ENCODE measurements around the gene TAP1. TPM values are rescaled to one million over a fixed set of nuclear protein-coding genes. Genes with fewer than 3 reads are reported as not detected.

The TAP1 gene
- total RNA-seq, 3 donors from 2014 or later = 69.5 to 131 (median 91.3) TPM

DNA sequence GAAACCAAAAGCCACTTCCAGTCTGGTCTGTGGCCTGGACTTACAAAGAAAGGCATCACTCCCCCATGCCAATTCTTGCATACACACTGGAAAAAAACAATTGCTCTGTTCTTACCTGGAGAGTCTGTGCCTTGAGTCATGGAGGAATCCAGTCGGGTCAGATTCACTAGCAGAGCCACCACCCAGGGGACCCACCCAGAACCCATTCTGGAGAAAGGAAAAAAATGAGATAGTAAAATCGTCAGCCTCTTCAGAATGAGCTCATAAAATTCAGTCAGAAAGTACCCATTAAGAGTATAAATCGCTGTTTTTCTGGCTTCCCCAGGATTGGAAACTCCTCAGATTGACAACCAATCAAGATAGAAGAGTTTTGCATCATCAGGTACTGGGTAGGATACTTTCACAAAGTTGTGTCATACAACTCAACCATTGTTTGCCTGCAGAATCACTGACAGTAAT, 36.7 kb downstream of the TAP1 start, which contains the start of gene HLA-DOB:
TSS of gene HLA-DOB (minus strand) at position 257 of the 459 bp plus-strand sequence. CDS start at position 206, 51 bp downstream.
- no peaks in the 10 kb centered on the region for H3K36me3 ChIP-seq (ENCODE audit: low read depth)
- intact Hi-C loops (cut with DNase I, micrococcal nuclease) = no loop called here
- no peaks in the 10 kb centered on the region for H3K4me1 ChIP-seq (ENCODE audit: low read depth)
- ATAC-seq (peak; percentile 83), DNase-seq (peak in 1 of 3 donors; percentile 21)
- TF ChIP-seq, protein P1, sequence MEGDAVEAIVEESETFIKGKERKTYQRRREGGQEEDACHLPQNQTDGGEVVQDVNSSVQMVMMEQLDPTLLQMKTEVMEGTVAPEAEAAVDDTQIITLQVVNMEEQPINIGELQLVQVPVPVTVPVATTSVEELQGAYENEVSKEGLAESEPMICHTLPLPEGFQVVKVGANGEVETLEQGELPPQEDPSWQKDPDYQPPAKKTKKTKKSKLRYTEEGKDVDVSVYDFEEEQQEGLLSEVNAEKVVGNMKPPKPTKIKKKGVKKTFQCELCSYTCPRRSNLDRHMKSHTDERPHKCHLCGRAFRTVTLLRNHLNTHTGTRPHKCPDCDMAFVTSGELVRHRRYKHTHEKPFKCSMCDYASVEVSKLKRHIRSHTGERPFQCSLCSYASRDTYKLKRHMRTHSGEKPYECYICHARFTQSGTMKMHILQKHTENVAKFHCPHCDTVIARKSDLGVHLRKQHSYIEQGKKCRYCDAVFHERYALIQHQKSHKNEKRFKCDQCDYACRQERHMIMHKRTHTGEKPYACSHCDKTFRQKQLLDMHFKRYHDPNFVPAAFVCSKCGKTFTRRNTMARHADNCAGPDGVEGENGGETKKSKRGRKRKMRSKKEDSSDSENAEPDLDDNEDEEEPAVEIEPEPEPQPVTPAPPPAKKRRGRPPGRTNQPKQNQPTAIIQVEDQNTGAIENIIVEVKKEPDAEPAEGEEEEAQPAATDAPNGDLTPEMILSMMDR (IDR thresholded peaks at IDR 0.05) = no peak
- no peaks in the 10 kb centered on the region for H3K9me3 ChIP-seq
- no peak within 1 kb of the TSS for H3K4me3 ChIP-seq

DNA sequence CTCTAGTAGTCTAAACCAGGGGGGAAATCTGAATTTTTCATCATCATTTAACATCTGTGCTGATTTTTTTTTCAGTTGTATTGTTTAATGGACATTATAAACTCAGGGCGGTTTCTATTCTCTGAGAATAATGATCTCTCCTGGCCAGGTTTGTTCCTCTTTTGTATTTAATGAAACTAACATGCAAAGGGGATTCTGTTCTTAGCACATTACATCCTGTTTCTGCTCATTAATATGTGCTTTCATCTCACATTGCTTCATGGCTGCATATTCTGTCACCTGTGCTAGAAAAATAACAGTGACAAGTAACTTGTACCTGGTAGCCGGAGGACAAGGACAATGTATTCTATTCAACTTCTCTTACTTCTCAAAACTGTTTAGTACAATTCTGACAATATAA, 37.5 kb downstream of the TAP1 start:
- H3K4me3 ChIP-seq = no peak overlapping the region
- no peak for DNase-seq

DNA sequence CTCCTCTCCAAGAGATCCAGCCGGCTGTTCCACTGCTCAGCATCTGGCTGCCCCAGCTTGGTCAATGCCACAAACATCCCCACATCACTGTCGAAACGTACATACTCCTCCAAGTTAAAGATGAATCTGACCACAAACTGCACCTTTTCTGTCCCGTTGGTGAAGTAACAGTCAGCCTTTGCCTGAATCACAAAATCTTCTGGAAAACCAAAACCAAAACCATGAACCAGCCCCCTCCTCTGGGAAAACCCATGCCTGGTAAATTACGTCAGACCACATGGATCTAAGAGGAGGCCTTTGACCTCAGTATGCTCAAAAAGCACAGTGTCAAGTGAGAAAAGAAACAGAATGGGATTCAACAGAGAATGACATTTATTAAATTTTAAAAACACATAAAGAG, 38.4 kb downstream of the TAP1 start:
- Histone ChIP-seq H3K9me3 (no peaks in the 10 kb centered on the region), H3K4me3 (no peak overlapping the region), H3K4me1 (ENCODE audit: low read depth) (no peaks in the 10 kb centered on the region), H3K36me3 (ENCODE audit: low read depth) (no peaks in the 10 kb centered on the region)
- DNase-seq (no peak), ATAC-seq (no peak)
- TF ChIP-seq, protein P1 (IDR thresholded peaks at IDR 0.05) = no peak
- intact Hi-C loops (cut with DNase I, micrococcal nuclease) = no loop called here

More for the DNA sequence above, 37.5 kb downstream of the TAP1 start:
- Histone ChIP-seq H3K36me3 (ENCODE audit: low read depth) (no peaks in the 10 kb centered on the region), H3K9me3 (no peaks in the 10 kb centered on the region), H3K4me1 (ENCODE audit: low read depth) (no peaks in the 10 kb centered on the region)
- TF ChIP-seq, protein P1 (IDR thresholded peaks at IDR 0.05) = no peak
- peak; percentile 45 for ATAC-seq
- intact Hi-C loops (cut with DNase I, micrococcal nuclease) = no loop called here

DNA sequence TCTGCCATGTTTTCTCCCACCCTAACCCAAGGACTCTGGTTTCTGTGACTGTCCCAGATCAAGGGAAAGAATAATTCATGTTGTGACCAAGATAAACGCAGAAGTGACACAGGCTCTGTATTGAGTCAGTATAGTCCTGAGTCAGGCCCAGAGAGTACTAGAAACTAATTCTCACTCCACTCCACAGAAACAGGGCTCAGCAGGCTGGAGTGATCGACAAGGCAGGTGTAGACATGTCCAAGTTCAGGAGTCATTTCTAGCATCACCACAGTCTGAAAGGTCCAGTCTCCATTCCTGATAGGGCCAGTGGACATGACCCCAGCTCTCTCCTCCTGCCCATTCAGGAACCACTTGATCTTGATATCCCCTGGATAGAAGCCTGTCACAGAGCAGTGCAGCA, 39.4 kb downstream of the TAP1 start:
- ATAC-seq = no peak
- TF ChIP-seq, protein P1 (IDR thresholded peaks at IDR 0.05) = no peak
- no peak overlapping the region for H3K4me3 ChIP-seq

DNA sequence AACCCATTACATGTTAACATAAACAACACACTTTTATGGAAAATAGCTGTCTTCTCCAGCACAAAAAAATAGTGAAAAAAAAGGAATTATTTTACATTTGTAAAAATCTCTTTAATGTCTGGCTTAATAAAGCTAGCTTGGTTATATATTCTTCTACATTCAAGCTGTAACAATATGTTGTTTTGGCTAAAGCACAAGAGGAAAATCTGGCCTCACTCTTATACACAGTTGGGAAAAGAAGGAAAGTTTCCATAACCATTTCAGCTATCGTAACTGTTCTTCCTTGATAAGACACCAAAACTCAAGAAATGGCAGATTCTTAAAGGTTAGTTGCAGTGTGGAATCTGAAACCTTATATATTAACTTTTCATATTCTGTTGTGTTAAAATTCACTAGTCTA, 44.3 kb downstream of the TAP1 start:
- intact Hi-C loops (cut with DNase I, micrococcal nuclease) = no loop called here
- DNase-seq (no peak), ATAC-seq (no peak)
- no peak overlapping the region for H3K4me3 ChIP-seq
- H3K4me1 ChIP-seq (ENCODE audit: low read depth) = no peaks in the 10 kb centered on the region
- H3K9me3 ChIP-seq = no peaks in the 10 kb centered on the region
- TF ChIP-seq, protein P1 (IDR thresholded peaks at IDR 0.05) = no peak
- no peaks in the 10 kb centered on the region for H3K36me3 ChIP-seq (ENCODE audit: low read depth)

More for the DNA sequence above, 39.4 kb downstream of the TAP1 start:
- no peak for DNase-seq
- Histone ChIP-seq H3K36me3 (ENCODE audit: low read depth) (no peaks in the 10 kb centered on the region), H3K9me3 (no peaks in the 10 kb centered on the region), H3K4me1 (ENCODE audit: low read depth) (no peaks in the 10 kb centered on the region)
- intact Hi-C loops (cut with DNase I, micrococcal nuclease) = no loop called here
